HepG2 (cell line): ENCODE measurements around the gene TNS1. TPM values are rescaled to one million over a fixed set of nuclear protein-coding genes. Genes with fewer than 3 reads are reported as not detected.

Experiments used
- ARNT2 ChIP-seq: sonication (generic); formaldehyde crosslinking; IDR thresholded peaks from 2 replicates; pipeline ENCODE4 v1.8.0; 2022; ENCODE audit warnings: mild to moderate bottlenecking, low read depth, missing genetic modification reagents, moderate library complexity
- GTF3A ChIP-seq: sonication (generic); formaldehyde crosslinking; conservative IDR thresholded peaks from 2 replicates; pipeline ENCODE4 v1.4.0; 2020; ENCODE audit warnings: mild to moderate bottlenecking, missing genetic modification reagents
- IRF2 ChIP-seq: IDR thresholded peaks from 2 replicates; pipeline ENCODE4 v1.6.1; 2018; ENCODE audit warnings: missing genetic modification reagents, missing compliant biosample characterization
- NAIF1 ChIP-seq: sonication (generic); formaldehyde crosslinking; IDR thresholded peaks from 2 replicates; pipeline ENCODE4 v1.5.0; 2020; ENCODE audit warnings: mild to moderate bottlenecking, missing genetic modification reagents, borderline replicate concordance
- NFYC ChIP-seq: IDR thresholded peaks from 2 replicates; pipeline ENCODE4 v1.6.1; 2016; ENCODE audit warnings: missing genetic modification reagents, missing compliant biosample characterization
- NRL ChIP-seq: sonication (generic); formaldehyde crosslinking; IDR thresholded peaks from 2 replicates; pipeline ENCODE4 v1.5.0; 2020; ENCODE audit warnings: missing genetic modification reagents, mild to moderate bottlenecking, moderate library complexity, borderline replicate concordance
- TEF ChIP-seq: sonication (generic); formaldehyde crosslinking; IDR thresholded peaks from 2 replicates; pipeline ENCODE4 v1.5.0; 2020; ENCODE audit warnings: missing genetic modification reagents
- TGIF2 ChIP-seq: IDR thresholded peaks from 2 replicates; pipeline ENCODE4 v1.6.1; 2016; ENCODE audit warnings: control low read depth, missing compliant biosample characterization
- THRA ChIP-seq: sonication (generic); formaldehyde crosslinking; IDR thresholded peaks from 2 replicates; pipeline ENCODE4 v1.4.0; 2020; ENCODE audit warnings: missing genetic modification reagents, borderline replicate concordance
- ZFP90 ChIP-seq: sonication (generic); formaldehyde crosslinking; IDR thresholded peaks from 2 replicates; pipeline ENCODE4 v1.8.0; 2022; ENCODE audit warnings: missing genetic modification reagents, mild to moderate bottlenecking, inconsistent platforms, borderline replicate concordance
- ZNF263 ChIP-seq: sonication (generic); formaldehyde crosslinking; IDR thresholded peaks from 2 replicates; pipeline ENCODE4 v1.4.0; 2020; ENCODE audit warnings: missing genetic modification reagents
- ZNF275 ChIP-seq: sonication (generic); formaldehyde crosslinking; IDR thresholded peaks from 2 replicates; pipeline ENCODE4 v1.8.0; 2022; ENCODE audit warnings: missing genetic modification reagents, mild to moderate bottlenecking, inconsistent platforms, borderline replicate concordance
- ZNF564 ChIP-seq: sonication (generic); formaldehyde crosslinking; IDR thresholded peaks from 2 replicates; pipeline ENCODE4 v1.8.1; 2023; ENCODE audit warnings: mild to moderate bottlenecking, missing genetic modification reagents
- ZNF616 ChIP-seq: sonication (generic); formaldehyde crosslinking; IDR thresholded peaks from 2 replicates; pipeline ENCODE4 v1.5.0; 2020; ENCODE audit warnings: low read depth, mild to moderate bottlenecking, missing genetic modification reagents
- polyA plus RNA-seq, 8 experiments: library from polyadenylated mRNA; depleted of rRNA in 3 of 8; stranded (reverse) in 7 of 8; unstranded in 1 of 8; fragments of >200 nt; fragmentation: Illumina TruSeq in 4 of 8; extraction: Trizol in 4 of 8; gene quantifications; 2 replicates each; pipeline versions ENCODE4 v1.2.1 to v1.2.3, GENCODE V29; 2011 to 2016; ENCODE audit warnings: low read depth in 4 of 8, missing spikeins in 1 of 8, mixed read lengths in 1 of 8; ENCODE audit not compliant: insufficient read depth in 1 of 8
- total RNA-seq, 5 experiments: library from RNA; depleted of rRNA; stranded (reverse); fragments of >200 nt; fragmentation: Illumina TruSeq; extraction: Trizol; gene quantifications; 2 replicates each; pipeline ENCODE4 v1.2.3, GENCODE V29; 2016; ENCODE audit warnings: low read depth in 1 of 5
- TF ChIP-seq, protein P1 (sequence below): sonication (generic); formaldehyde crosslinking; IDR thresholded peaks from 2 replicates; pipeline ENCODE4 v1.5.1; 2020; ENCODE audit warnings: mild to moderate bottlenecking, missing genetic modification reagents, borderline replicate concordance

The TNS1 gene
- total and polyA plus RNA-seq, 2 of the 13 experiments (the other 11 are each of a cell fraction or from before 2014, with no cell fraction given): 1.9 to 118 TPM

GRCh38 chr2:218002845-218003180 lies at the start of gene TNS1 (continued):
- TF ChIP-seq, protein P1, sequence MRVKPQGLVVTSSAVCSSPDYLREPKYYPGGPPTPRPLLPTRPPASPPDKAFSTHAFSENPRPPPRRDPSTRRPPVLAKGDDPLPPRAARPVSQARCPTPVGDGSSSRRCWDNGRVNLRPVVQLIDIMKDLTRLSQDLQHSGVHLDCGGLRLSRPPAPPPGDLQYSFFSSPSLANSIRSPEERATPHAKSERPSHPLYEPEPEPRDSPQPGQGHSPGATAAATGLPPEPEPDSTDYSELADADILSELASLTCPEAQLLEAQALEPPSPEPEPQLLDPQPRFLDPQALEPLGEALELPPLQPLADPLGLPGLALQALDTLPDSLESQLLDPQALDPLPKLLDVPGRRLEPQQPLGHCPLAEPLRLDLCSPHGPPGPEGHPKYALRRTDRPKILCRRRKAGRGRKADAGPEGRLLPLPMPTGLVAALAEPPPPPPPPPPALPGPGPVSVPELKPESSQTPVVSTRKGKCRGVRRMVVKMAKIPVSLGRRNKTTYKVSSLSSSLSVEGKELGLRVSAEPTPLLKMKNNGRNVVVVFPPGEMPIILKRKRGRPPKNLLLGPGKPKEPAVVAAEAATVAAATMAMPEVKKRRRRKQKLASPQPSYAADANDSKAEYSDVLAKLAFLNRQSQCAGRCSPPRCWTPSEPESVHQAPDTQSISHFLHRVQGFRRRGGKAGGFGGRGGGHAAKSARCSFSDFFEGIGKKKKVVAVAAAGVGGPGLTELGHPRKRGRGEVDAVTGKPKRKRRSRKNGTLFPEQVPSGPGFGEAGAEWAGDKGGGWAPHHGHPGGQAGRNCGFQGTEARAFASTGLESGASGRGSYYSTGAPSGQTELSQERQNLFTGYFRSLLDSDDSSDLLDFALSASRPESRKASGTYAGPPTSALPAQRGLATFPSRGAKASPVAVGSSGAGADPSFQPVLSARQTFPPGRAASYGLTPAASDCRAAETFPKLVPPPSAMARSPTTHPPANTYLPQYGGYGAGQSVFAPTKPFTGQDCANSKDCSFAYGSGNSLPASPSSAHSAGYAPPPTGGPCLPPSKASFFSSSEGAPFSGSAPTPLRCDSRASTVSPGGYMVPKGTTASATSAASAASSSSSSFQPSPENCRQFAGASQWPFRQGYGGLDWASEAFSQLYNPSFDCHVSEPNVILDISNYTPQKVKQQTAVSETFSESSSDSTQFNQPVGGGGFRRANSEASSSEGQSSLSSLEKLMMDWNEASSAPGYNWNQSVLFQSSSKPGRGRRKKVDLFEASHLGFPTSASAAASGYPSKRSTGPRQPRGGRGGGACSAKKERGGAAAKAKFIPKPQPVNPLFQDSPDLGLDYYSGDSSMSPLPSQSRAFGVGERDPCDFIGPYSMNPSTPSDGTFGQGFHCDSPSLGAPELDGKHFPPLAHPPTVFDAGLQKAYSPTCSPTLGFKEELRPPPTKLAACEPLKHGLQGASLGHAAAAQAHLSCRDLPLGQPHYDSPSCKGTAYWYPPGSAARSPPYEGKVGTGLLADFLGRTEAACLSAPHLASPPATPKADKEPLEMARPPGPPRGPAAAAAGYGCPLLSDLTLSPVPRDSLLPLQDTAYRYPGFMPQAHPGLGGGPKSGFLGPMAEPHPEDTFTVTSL (CRISPR knock-in tag): no peak
- TF ChIP-seq ZNF564 (CRISPR knock-in tag) (no peak), NRL (no peak), ARNT2 (no peak), NFYC (CRISPR knock-in tag) (no peak), ZFP90 (CRISPR knock-in tag) (no peak), ZNF275 (CRISPR knock-in tag) (no peak), THRA (CRISPR knock-in tag) (no peak), IRF2 (CRISPR knock-in tag) (no peak), ZNF263 (CRISPR knock-in tag) (peak; percentile 70; the same call in 1 of the 2 replicates), TGIF2 (CRISPR knock-in tag) (no peak), TEF (CRISPR knock-in tag) (no peak), GTF3A (CRISPR knock-in tag) (no peak), NAIF1 (CRISPR knock-in tag) (no peak), ZNF616 (CRISPR knock-in tag) (no peak)
